ENCODE measurements around the gene SDR39U1.

Gene SDR39U1

GRCh38 chr14:24441904-24442239 is 704 bp downstream of the SDR39U1 start:
- DNase-seq: no peak

DNA sequence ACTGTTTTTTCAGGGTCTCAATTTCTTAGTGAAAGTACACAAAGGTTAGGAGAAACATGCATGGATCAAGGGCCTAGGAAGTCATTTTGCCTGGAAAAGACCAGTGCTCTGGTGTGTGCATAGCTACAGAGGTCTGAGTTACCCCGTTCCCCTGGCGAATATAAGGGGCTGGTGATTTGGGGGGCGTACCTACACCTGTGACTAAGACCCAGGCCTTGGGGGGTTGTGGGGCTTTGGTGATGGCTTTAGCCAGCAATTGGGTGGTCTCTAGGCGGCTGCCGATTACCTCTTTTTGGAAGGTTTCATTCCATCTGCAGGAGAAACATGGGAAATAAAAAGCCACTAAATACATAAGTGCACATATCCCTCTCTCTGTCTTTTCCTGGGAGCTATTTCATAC is 1.1 kb downstream of the SDR39U1 start:
- no peak for DNase-seq

GRCh38 chr14:24440606-24441399 is 1.8 kb downstream of the SDR39U1 start:
- no peak for DNase-seq

GRCh38 chr14:24439830-24440605 is 2.6 kb downstream of the SDR39U1 start:
- DNase-seq: no peak

- no peak for DNase-seq
Measured at GRCh38 chr14:24439257-24439656, 3.3 kb downstream of the SDR39U1 start.

GRCh38 chr14:24438223-24439097 is 4.1 kb downstream of the SDR39U1 start:
- no peak for DNase-seq

GRCh38 chr14:24437736-24438067 is 4.9 kb downstream of the SDR39U1 start:
- no peak for DNase-seq

GRCh38 chr14:24437020-24437735 is 5.4 kb downstream of the SDR39U1 start:
- DNase-seq: no peak

DNA sequence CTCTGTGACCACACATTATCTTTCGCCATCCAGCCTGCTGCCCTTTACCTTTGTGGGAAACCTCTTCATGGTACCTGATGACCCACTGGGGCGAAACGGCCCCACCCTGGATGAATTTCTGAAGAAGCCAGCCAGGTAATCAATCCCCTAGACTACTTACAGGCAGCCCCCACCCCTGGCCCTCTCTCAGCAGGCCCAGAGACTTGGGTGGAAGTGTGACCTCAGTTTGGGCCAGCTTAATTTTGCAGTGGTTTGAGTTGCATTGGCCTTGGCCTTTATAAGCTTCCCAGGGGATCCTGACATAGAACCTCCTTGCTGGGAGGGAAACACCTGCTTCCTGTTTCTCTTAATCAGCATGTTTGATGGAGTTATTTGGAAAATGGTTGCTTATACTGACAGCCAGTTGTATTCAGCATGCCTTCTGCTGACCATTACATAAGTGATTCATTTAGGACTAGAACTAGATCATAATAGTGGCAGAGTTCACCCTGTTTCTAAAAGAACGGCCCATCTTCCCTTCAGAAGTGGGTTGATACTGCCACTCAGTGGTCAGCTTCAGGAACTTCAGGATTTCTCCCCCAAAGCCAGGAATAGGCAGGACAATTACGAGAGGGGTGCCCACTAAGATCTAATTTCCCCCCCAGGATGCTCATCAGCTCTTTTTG is 6.1 kb downstream of the SDR39U1 start:
- DNase-seq: peak; percentile 71

DNA sequence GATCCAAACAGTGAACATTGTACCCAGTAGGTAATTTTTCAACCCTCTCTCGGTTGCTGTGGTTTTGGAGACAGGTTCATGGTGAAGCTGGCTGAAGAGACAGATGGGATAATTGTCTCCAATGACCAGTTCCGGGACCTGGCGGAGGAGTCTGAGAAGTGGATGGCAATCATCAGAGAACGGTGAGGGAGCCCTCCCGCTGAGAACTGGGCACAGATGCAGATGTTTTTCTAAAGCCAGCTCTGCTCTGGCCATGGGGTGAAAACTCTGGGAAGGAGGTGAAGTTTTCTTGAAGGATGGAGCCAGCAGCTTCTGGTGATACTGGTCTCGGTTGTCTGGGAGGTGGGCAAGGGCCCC is 6.6 kb downstream of the SDR39U1 start:
- DNase-seq: no peak

DNA sequence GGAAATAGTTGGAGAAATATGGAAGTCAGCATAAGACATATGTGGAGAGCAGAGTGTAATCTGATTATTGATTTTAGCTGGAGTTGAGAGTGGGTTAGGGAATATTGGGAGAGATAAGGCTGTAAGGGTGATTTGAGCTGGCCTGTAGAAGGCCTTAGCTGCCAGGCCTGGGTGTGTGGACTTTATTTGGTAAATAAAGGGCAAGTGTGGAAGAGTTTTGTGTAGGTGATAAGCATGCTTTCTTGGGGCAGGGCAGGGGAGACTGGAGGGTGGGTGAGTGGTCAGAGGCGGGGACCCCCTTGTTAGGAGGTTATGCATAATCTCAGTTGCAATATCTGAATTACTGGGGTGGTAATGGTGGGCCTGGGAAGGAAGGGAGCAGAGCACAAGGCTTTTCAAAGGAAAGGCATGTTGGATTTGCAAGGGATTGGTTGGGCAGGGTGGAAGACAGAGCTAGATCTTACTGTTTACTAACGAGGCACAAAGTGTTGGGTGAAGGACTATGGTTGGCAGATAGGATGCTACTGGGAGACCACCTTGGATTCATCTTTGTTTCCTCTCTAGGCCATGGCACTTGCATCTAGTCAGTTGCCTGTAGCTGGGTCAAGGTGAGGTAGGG is 7.3 kb downstream of the SDR39U1 start:
- no peak for DNase-seq

DNA sequence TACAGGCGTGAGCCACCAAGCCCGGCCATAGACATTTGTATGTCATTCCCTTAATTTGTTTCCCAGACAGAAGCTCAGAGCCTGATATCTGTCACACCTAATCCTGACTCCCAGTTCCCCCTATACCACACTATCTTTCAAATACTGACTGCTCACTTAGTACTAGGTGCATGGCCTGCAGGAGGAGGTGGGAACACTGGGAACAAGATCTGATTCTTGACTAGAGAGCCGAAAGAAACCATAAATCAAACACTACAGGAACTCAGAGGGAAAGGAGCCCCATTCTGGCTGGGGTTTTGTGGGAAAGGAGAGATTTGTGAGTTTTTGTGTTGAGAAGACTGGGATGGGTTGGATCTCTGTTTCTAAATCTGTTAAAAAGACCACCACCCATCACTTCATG is 7.9 kb downstream of the SDR39U1 start:
- no peak for DNase-seq

DNA sequence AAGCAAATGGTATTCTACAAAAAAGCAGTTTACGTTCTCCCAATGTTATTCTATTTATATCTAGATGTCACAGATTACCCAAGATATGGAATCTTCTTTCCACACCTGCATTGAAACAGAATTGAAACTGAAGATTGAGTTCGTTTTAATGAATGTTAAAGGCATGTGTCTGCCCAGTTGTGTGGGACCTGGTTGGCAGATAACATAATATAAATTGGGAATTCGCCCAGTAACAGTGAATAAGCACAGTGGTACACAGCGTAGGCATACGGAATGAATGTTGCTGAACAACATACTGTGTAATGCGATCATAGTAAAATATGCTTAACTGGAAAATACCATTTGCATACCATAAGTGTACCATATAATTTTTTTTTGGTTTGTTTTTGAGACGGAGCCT is 8.5 kb downstream of the SDR39U1 start:
- no peak for DNase-seq

DNA sequence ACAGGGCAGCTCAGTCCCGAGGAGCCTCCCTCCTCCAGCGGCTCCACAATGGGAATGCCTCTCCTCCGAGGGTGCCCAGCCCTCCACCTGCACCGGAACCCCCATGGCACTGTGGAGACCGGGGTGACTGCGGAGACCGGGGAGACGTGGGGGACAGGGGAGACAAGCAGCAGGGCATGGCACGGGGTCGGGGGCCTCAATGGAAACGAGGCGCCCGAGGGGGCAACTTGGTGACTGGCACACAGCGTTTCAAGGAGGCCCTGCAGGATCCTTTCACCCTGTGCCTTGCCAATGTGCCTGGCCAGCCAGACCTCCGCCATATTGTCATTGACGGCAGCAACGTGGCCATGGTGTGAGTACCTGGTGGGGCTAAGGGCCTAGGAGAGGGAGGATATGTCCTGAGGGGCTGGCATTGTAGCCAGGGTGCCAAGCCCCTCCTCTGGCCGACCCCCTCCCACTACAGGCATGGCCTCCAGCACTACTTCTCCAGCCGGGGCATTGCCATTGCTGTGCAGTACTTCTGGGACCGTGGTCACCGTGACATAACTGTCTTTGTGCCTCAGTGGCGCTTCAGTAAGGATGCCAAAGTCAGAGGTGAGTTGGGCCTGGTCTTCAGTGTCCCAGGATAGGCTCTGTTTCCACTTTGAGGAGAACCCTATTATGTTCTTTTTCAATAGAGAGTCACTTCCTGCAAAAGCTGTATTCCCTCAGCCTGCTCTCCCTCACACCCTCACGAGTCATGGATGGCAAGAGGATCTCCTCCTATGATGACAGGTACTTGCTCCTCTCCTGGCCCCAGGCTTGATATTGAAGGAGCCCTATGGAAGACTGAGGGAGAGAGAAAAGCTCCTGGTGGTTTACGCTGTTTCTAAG is 10.1 kb downstream of the SDR39U1 start:
- DNase-seq: no peak

- DNase-seq: peak; percentile 96
Measured at GRCh38 chr14:24431569-24432258, 10.9 kb downstream of the SDR39U1 start.

DNA sequence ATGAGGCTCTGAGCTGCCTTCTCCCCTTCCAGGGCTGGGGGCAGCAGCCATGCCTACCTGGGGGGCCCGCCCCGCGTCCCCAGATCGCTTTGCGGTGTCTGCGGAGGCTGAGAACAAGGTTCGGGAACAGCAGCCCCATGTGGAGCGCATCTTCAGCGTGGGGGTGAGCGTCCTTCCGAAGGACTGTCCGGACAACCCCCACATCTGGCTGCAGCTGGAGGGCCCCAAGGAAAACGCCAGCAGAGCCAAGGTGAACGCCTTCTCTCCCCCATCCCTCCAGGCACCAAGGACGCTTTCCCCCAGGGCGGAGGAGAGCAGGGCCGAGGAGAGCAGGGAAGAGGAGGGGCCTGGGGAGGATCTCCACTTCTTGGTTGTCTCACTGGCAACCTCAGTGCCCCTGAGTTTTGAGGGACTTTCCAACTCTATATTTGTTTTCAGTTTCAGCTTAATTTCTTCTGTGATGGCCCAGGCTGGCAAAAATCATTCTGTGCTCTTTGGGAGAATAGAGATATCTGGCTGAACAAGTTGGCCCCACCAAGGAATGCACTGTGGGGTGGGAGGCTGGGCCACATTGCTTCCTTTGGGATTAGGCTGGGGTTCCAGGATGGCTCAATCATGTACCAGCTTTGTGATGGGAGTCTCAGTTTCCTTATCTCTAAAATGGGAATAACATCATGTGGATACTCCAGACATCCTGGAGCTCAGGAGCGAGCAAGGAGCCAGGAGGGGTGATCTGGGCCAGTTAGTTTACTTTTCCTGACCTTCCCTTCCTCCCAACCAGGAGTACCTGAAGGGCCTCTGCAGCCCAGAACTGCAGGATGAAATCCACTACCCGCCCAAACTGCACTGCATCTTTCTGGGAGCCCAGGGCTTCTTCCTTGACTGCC is 11.7 kb downstream of the SDR39U1 start:
- peak; percentile 84 for DNase-seq

GRCh38 chr14:24430143-24430681 is 12.4 kb downstream of the SDR39U1 start:
- DNase-seq: peak; percentile 71

DNA sequence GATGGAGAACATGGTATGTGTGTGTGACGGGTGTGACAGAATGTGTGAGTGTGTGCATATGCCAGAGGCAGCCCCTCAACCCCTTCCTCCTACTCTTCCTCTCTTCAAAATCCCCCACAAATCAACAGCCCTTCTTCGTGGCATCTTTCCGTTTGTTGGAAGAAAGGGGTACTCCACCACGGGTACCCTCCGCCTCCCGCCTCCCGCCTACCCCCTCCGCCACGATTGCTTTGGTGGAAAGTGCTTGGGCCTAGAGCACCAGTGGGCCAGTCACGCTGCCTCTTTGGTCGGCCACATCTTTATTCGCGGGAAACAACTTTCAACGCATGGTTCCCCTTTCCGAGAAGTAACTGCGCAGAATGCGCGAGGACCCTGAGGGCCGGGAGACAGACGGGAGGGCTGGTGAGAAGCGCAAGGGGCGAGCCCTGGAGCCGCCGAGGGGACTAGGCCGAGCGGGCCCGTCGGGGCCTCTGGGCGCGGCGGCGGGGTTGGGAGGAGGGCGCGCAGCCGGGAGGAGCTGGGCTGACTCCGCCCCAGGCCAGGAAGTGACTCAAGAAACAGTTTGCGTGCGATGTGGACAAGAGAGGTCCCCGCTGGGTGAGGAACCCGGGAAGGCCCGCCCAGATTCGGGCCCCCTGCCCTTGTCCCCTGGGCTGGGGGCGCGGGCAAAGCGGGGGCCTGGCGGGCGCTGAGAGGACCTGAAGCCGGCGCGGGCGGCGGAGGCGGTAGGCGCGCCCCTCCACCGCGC is 13.0 kb downstream of the SDR39U1 start, which contains the start of the genes CBLN3 and KHNYN:
TSS of gene CBLN3 (minus strand) at position 274 of the 748 bp plus-strand sequence. CDS start 614 bp downstream, outside the sequence.
TSS of gene KHNYN (plus strand) at position 560 of the 748 bp plus-strand sequence. CDS start 777 bp downstream, outside the sequence.
- DNase-seq: peak; percentile 93

Measured in activated CD4-positive, alpha-beta T cell treated with anti-CD3 and anti-CD28 coated beads, Interleukin-2, Interleukin-6, amounts not matched to agents 100 ng/mL and 50 ng/mL, durations not matched to agents 16 hours and 8 hours (primary cell).